CD14-positive monocyte (primary cell): ENCODE measurements around the gene TRIML2. TPM values are rescaled to one million over a fixed set of nuclear protein-coding genes. Genes with fewer than 3 reads are reported as not detected.

Experiments
- DNase-seq, 3 donors: peaks; one replicate each; pipeline ENCODE4 v3.0.0-alpha.2; 2011 to 2022
- H2AFZ ChIP-seq: 2 replicates; pipeline ENCODE4 v1.6.0; 2012; ENCODE audit warnings: mild to moderate bottlenecking, low read depth, low read length, inconsistent platforms; ENCODE audit not compliant: insufficient read depth, poor library complexity, severe bottlenecking
- H3K27ac ChIP-seq, 2 donors: 1 replicate in 1 of 2; 2 replicates in 1 of 2; pipeline ENCODE4 v1.5.1; 2012 to 2013; ENCODE audit warnings: low read length in 2 of 2, control low read depth in 1 of 2, inconsistent platforms in 1 of 2, low read depth in 1 of 2, mild to moderate bottlenecking in 1 of 2
- H3K27me3 ChIP-seq, 2 donors: one replicate each; pipeline versions ENCODE4 v1.6.0 to v1.6.1; 2011 to 2013; ENCODE audit warnings: low read length in 2 of 2; ENCODE audit not compliant: control insufficient read depth in 2 of 2, insufficient read depth in 2 of 2
- H3K36me3 ChIP-seq, 2 donors: replicated peaks in 1 of 2; 1 replicate in 1 of 2; 2 replicates in 1 of 2; pipeline versions ENCODE4 v1.5.1 to v1.6.1; 2012 to 2013; ENCODE audit warnings: low read length in 2 of 2, control low read depth in 1 of 2, inconsistent platforms in 1 of 2, mild to moderate bottlenecking in 1 of 2; ENCODE audit not compliant: insufficient read depth in 2 of 2, control insufficient read depth in 1 of 2
- H3K4me1 ChIP-seq, 2 donors: 1 replicate in 1 of 2; 2 replicates in 1 of 2; pipeline versions ENCODE4 v1.5.1 to v1.6.1; 2012 to 2013; ENCODE audit warnings: low read length in 2 of 2, control low read depth in 1 of 2, inconsistent platforms in 1 of 2, mild to moderate bottlenecking in 1 of 2, moderate library complexity in 1 of 2; ENCODE audit not compliant: insufficient read depth in 2 of 2, control insufficient read depth in 1 of 2
- H3K4me2 ChIP-seq: replicated peaks from 2 replicates; pipeline ENCODE3; 2012; ENCODE audit warnings: low read length, moderate library complexity, mild to moderate bottlenecking; ENCODE audit not compliant: poor library complexity, severe bottlenecking; ENCODE audit errors: extremely low read depth
- H3K4me3 ChIP-seq, 3 experiments: fragments of 200-600 bp in 1 of 3; sonication (generic) in 1 of 3; replicated peaks in 1 of 3; 1 replicate in 2 of 3; 2 replicates in 1 of 3; pipeline ENCODE4 v1.5.1; 2011 to 2013; ENCODE audit warnings: low read length in 3 of 3, mild to moderate bottlenecking in 3 of 3, control low read depth in 2 of 3, low read depth in 2 of 3, inconsistent platforms in 1 of 3, moderate library complexity in 1 of 3
- H3K79me2 ChIP-seq: 2 replicates; pipeline ENCODE4 v1.6.0; 2012; ENCODE audit warnings: mild to moderate bottlenecking, control low read depth, inconsistent platforms, low read length, moderate library complexity; ENCODE audit not compliant: insufficient read depth
- H3K9ac ChIP-seq: 2 replicates; pipeline ENCODE4 v1.6.0; 2017; ENCODE audit warnings: low read length, mild to moderate bottlenecking; ENCODE audit not compliant: insufficient read depth, poor library complexity, severe bottlenecking
- H3K9me3 ChIP-seq, 2 donors: replicated peaks in 1 of 2; 1 replicate in 1 of 2; 2 replicates in 1 of 2; pipeline versions ENCODE4 v1.5.1 to v1.6.1; 2012 to 2013; ENCODE audit warnings: low read length in 2 of 2, control low read depth in 1 of 2; ENCODE audit not compliant: control insufficient read depth in 1 of 2, insufficient read depth in 1 of 2
- H4K20me1 ChIP-seq: 2 replicates; pipeline ENCODE4 v1.6.0; 2012; ENCODE audit warnings: mild to moderate bottlenecking, low read length, control low read depth, moderate library complexity; ENCODE audit not compliant: insufficient read depth
- H3K27ac Mint-ChIP-seq, 7 donors: one replicate each; pipeline ENCODE4 v1.8.0; 2020; ENCODE audit warnings: mild to moderate bottlenecking in 7 of 7, mixed read lengths in 7 of 7, moderate library complexity in 6 of 7, inconsistent platforms in 2 of 7
- H3K27me3 Mint-ChIP-seq, 3 donors: one replicate each; pipeline ENCODE4 v1.8.0; 2021 to 2022; ENCODE audit warnings: low read depth in 3 of 3, mild to moderate bottlenecking in 3 of 3, mixed read lengths in 3 of 3, moderate library complexity in 3 of 3, inconsistent platforms in 1 of 3
- H3K36me3 Mint-ChIP-seq, 2 donors: one replicate each; pipeline ENCODE4 v1.8.0; 2020; ENCODE audit warnings: mixed read lengths in 2 of 2, inconsistent platforms in 1 of 2, mild to moderate bottlenecking in 1 of 2
- H3K4me1 Mint-ChIP-seq: one replicate; pipeline ENCODE4 v1.8.0; 2020; ENCODE audit warnings: mild to moderate bottlenecking, mixed read lengths
- H3K4me3 Mint-ChIP-seq, 2 donors: one replicate each; pipeline ENCODE4 v1.8.0; 2020; ENCODE audit warnings: mild to moderate bottlenecking in 2 of 2, mixed read lengths in 2 of 2, moderate library complexity in 1 of 2
- H3K9me3 Mint-ChIP-seq, 7 donors: one replicate each; pipeline ENCODE4 v1.8.0; 2020 to 2022; ENCODE audit warnings: mixed read lengths in 7 of 7, mild to moderate bottlenecking in 6 of 7, moderate library complexity in 6 of 7, inconsistent platforms in 2 of 7
- CTCF ChIP-seq: fragments of 200-600 bp; IDR thresholded peaks from one replicate; pipeline ENCODE4 v1.8.0; 2022; ENCODE audit warnings: antibody characterized with exemption, mild to moderate bottlenecking
- WGBS: methylation state at CpG from one replicate; pipeline ENCODE4 v1.1.5; 2013; ENCODE audit warnings: missing lambda C conversion rate; ENCODE audit not compliant: insufficient coverage; 5-methylcytosine and 5-hydroxymethylcytosine counted together
- intact Hi-C, 2 donors: fragments of 100-400 bp; cut with micrococcal nuclease; formaldehyde crosslinking; loops; one replicate each; pipeline versions ENCODE4 v1.15.0 to v1.15.1; 2023
- polyA plus RNA-seq, 3 donors: library from polyadenylated mRNA; depleted of rRNA in 1 of 3; unstranded in 2 of 3; stranded (reverse) in 1 of 3; fragments of 300-500 nt in 2 of 3; fragments of >200 nt in 1 of 3; fragmentation: Illumina TruSeq in 2 of 3; gene quantifications; 1 replicate in 2 of 3; 2 replicates in 1 of 3; pipeline ENCODE4 v1.2.3, GENCODE V29; 2012 to 2021

TRIML2 gene
- polyA plus RNA-seq, 3 donors = not detected

GRCh38 chr4:188139671-188140070, 30.3 kb upstream of the TRIML2 start:
- Histone ChIP-seq H3K4me2 (no peak overlapping the region), H4K20me1 (no peaks in the 10 kb centered on the region), H3K27me3 (no peaks in the 10 kb centered on the region), H3K79me2 (no peaks in the 10 kb centered on the region), H3K4me3 (no peak overlapping the region), H3K4me1 (no peaks in the 10 kb centered on the region), H3K9me3 (peaks cover 25 to 41% of the 10 kb centered on the region in 2 donors), H2AFZ (no peak overlapping the region), H3K36me3 (no peaks in the 10 kb centered on the region), H3K27ac (no peak overlapping the region), H3K9ac (no peak overlapping the region)
- TF ChIP-seq CTCF = no peak
- Mint-ChIP-seq H3K36me3 (no peaks in the 10 kb centered on the region), H3K4me1 (no peaks in the 10 kb centered on the region), H3K4me3 (no peak overlapping the region), H3K27ac (no peak overlapping the region), H3K9me3 (peaks cover 5 to 44% (median 30%) of the 10 kb centered on the region in 7 donors), H3K27me3 (peaks cover 0 to 3% (median 0%) of the 10 kb centered on the region in 3 donors)
- no peak for DNase-seq
- intact Hi-C loops = no loop called here
- 89% methylated on average over 19 of the region's 19 CpGs for WGBS

DNA sequence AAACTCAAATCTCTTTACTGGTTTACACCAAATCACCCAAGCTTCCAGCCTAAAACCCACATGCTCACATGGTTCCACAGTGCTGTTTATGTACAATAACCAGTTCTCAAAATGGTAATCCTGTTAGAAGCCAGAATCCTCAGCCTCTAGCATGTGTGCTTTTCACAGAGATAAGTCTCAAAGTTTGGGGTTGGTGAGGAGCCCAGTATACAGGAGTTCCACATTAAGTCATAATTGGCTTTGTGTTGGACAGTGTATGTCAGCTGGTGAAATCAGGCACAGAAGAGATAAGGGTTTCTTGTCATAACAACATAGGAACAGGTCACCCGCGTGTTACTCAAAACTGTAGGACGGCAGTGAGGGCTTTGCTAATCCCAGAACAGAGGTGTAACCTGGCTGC, 29.7 kb upstream of the TRIML2 start, which contains the start of gene TRIML1:
TRIML1 (plus strand) TSS at position 301 of the 400 bp plus-strand sequence. CDS start 118 bp downstream, outside the sequence.
- Histone ChIP-seq H3K27ac (no peak within 1 kb of the TSS), H3K79me2 (no peaks in the 10 kb centered on the region), H3K27me3 (no peaks in the 10 kb centered on the region), H3K4me1 (no peaks in the 10 kb centered on the region), H2AFZ (no peak within 1 kb of the TSS), H3K9ac (no peak within 1 kb of the TSS), H3K4me3 (no peak within 1 kb of the TSS), H4K20me1 (no peaks in the 10 kb centered on the region), H3K4me2 (no peak within 1 kb of the TSS), H3K36me3 (no peaks in the 10 kb centered on the region), H3K9me3 (peaks cover 23 to 37% of the 10 kb centered on the region in 2 donors)
- intact Hi-C loops = no loop called here
- 96% methylated on average over 3 of the region's 3 CpGs for WGBS
- H3K4me1 Mint-ChIP-seq = no peaks in the 10 kb centered on the region
- DNase-seq = no peak
- H3K27ac Mint-ChIP-seq = no peak within 1 kb of the TSS
- no peak within 1 kb of the TSS for H3K4me3 Mint-ChIP-seq
- H3K36me3 Mint-ChIP-seq = no peaks in the 10 kb centered on the region
- TF ChIP-seq CTCF = no peak
- H3K9me3 Mint-ChIP-seq = peaks cover 5 to 39% (median 26%) of the 10 kb centered on the region in 7 donors
- H3K27me3 Mint-ChIP-seq = peaks cover 0 to 3% (median 0%) of the 10 kb centered on the region in 3 donors
